Gastroesophageal sphincter (tissue), 4 donors: ENCODE data around the gene THNSL1. TPM values are rescaled to one million over a fixed set of nuclear protein-coding genes. Genes with fewer than 3 reads are reported as not detected.

Experiments
- ATAC-seq: fragments of 150-250 bp; one replicate; pipeline ENCODE4 v1.9.1; 2016; ENCODE audit warnings: mild to moderate bottlenecking, moderate library complexity
- H3K27ac ChIP-seq, 4 donors: fragments of 200-600 bp; sonication (generic) in 3 of 4; 1 replicate in 3 of 4; 2 replicates in 1 of 4; pipeline ENCODE4 v1.5.1; 2016 to 2019
- H3K27me3 ChIP-seq: fragments of 200-600 bp; sonication (generic); one replicate; pipeline ENCODE4 v1.5.1; 2019
- H3K36me3 ChIP-seq, 2 donors: fragments of 200-600 bp; sonication (generic); one replicate each; pipeline ENCODE4 v1.5.1; 2019; ENCODE audit warnings: control low read depth in 1 of 2
- H3K4me1 ChIP-seq, 3 donors: fragments of 200-600 bp; sonication (generic); 1 replicate in 2 of 3; 2 replicates in 1 of 3; pipeline ENCODE4 v1.5.1; 2016 to 2019; ENCODE audit warnings: control low read depth in 2 of 3
- H3K4me3 ChIP-seq, 2 donors: fragments of 200-600 bp; sonication (generic); one replicate each; pipeline ENCODE4 v1.5.1; 2019; ENCODE audit warnings: mild to moderate bottlenecking in 1 of 2, moderate library complexity in 1 of 2
- H3K9me3 ChIP-seq, 3 donors: fragments of 200-600 bp; sonication (generic); one replicate each; pipeline ENCODE4 v1.5.1; 2017 to 2019; ENCODE audit warnings: control low read depth in 2 of 3
- CTCF ChIP-seq, 4 experiments: fragments of 200-600 bp in 2 of 4; fragments of 450-650 bp in 2 of 4; sonication (generic) in 1 of 4; IDR thresholded peaks; one replicate each; pipeline ENCODE4 v1.5.1; 2017 to 2019; ENCODE audit warnings: antibody characterized with exemption in 4 of 4, mild to moderate bottlenecking in 2 of 4, moderate library complexity in 2 of 4
- EP300 ChIP-seq: sonication (generic); formaldehyde crosslinking; IDR thresholded peaks from one replicate; pipeline ENCODE4 v1.6.1; 2017; ENCODE audit warnings: antibody characterized with exemption, mild to moderate bottlenecking
- POLR2A ChIP-seq, 2 donors: fragments of 450-650 bp; IDR thresholded peaks; one replicate each; pipeline ENCODE4 v1.6.1; 2017; ENCODE audit warnings: antibody characterized with exemption in 2 of 2, mild to moderate bottlenecking in 2 of 2, moderate library complexity in 1 of 2
- POLR2AphosphoS5 ChIP-seq: sonication (generic); formaldehyde crosslinking; IDR thresholded peaks from one replicate; pipeline ENCODE4 v1.6.1; 2017; ENCODE audit warnings: antibody characterized with exemption
- WGBS, 2 donors: methylation state at CpG; one replicate each; pipeline ENCODE4 v1.1.5; 2018; ENCODE audit warnings: low coverage in 1 of 2; 5-methylcytosine and 5-hydroxymethylcytosine counted together
- total RNA-seq, 4 donors: library from RNA; depleted of rRNA; stranded (reverse); fragments of >200 nt; gene quantifications; one replicate each; pipeline ENCODE4 v1.1.0, GENCODE V29; 2016

Gene THNSL1
- total RNA-seq, 4 donors from 2014 or later: 0.73 to 2.2 (median 1.3) TPM

DNA sequence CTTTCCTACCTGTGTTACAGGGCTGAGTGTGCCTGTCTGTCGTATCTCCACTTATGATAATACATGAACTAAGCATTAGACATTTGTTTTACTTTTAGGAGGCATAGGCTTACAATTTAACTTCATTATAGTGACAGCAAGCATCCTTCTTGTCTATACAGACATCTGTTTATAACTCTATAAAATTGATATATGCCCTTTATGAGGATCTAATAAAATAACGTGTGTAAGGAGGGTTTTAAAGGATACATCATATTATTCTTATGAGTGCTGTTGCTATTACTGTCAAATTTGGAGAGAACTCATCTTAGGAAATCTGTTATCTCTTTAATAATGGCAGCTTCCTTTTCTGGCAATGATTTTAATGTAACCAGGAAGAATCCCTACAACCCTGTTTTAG lies 21.9 kb downstream of the THNSL1 start:
- Histone ChIP-seq H3K27ac (no peak overlapping the region), H3K4me1 (no peaks in the 10 kb centered on the region), H3K36me3 (no peaks in the 10 kb centered on the region), H3K9me3 (no peaks in the 10 kb centered on the region), H3K27me3 (no peaks in the 10 kb centered on the region), H3K4me3 (no peak overlapping the region)
- no peak for ATAC-seq
- WGBS, 2 donors: 5 to 13% methylated on average over 2 of the region's 2 CpGs
- TF ChIP-seq POLR2A (IDR thresholded peaks at IDR 0.05) (no peak), EP300 (no peak), CTCF (IDR thresholded peaks at IDR 0.05) (no peak), POLR2AphosphoS5 (no peak)

DNA sequence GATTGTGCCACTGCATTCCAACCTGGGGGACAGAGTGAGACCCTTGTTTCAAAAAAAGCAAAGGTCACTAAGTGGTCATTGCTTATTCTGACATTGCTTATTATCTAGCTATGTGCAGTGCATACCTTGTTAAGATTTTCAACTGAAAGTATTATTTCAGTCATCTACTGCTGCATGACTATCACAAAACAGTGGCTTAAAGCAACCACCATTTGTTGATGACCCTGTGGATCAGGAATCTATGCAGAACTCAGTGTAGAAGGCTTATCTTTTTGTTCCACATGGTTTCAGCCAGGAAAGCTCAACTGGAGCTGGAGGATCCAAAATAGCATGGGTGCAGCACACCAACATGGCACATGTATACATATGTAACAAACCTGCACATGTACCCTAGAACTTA lies 23.1 kb downstream of the THNSL1 start:
- Histone ChIP-seq H3K27me3 (no peaks in the 10 kb centered on the region), H3K36me3 (no peaks in the 10 kb centered on the region), H3K4me3 (no peak overlapping the region), H3K4me1 (no peaks in the 10 kb centered on the region), H3K27ac (no peak overlapping the region), H3K9me3 (no peaks in the 10 kb centered on the region)
- no peak for ATAC-seq
- TF ChIP-seq CTCF (IDR thresholded peaks at IDR 0.05) (no peak), EP300 (no peak), POLR2A (IDR thresholded peaks at IDR 0.05) (no peak), POLR2AphosphoS5 (no peak)

GRCh38 chr10:25046641-25047040 lies 30.2 kb downstream of the THNSL1 start:
- no peaks in the 10 kb centered on the region for H3K36me3 ChIP-seq
- ATAC-seq: no peak
- no peaks in the 10 kb centered on the region for H3K9me3 ChIP-seq
- 78% methylated on average over 1 of the region's 1 CpG; no CpG with 5 or more reads in 1 of the 2 donors for WGBS, 2 donors
- TF ChIP-seq POLR2AphosphoS5 (no peak), CTCF (IDR thresholded peaks at IDR 0.05) (no peak), POLR2A (IDR thresholded peaks at IDR 0.05) (no peak), EP300 (no peak)
- H3K27ac ChIP-seq: no peak overlapping the region
- H3K4me1 ChIP-seq: no peaks in the 10 kb centered on the region
- no peak overlapping the region for H3K4me3 ChIP-seq
- no peaks in the 10 kb centered on the region for H3K27me3 ChIP-seq

DNA sequence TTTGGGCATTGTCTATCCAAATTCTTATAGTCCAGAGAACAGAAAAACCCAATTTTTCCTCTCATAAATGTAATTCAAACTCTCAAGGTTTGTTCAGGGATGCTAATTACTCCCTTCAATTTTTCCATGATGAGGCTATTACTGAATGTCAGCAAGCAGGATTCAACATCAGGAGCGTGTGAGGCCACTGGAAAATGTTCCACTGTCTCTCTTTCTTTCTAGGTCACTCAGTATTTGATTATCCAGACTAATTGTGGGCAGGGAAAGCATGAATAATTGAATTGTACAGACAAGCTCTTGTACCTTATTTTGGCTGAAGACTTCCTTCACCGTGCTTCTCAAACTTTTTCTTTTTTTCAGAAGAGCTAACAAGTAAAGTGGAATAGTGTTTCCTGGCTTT lies 30.7 kb downstream of the THNSL1 start:
- H3K36me3 ChIP-seq: no peaks in the 10 kb centered on the region
- TF ChIP-seq EP300: no peak
- TF ChIP-seq POLR2AphosphoS5: no peak
- H3K9me3 ChIP-seq: no peaks in the 10 kb centered on the region
- H3K27ac ChIP-seq: no peak overlapping the region
- H3K4me1 ChIP-seq: no peaks in the 10 kb centered on the region
- H3K4me3 ChIP-seq: no peak overlapping the region
- ATAC-seq: no peak
- no peaks in the 10 kb centered on the region for H3K27me3 ChIP-seq
- 42 to 60% methylated on average over 2 of the region's 2 CpGs for WGBS, 2 donors

DNA sequence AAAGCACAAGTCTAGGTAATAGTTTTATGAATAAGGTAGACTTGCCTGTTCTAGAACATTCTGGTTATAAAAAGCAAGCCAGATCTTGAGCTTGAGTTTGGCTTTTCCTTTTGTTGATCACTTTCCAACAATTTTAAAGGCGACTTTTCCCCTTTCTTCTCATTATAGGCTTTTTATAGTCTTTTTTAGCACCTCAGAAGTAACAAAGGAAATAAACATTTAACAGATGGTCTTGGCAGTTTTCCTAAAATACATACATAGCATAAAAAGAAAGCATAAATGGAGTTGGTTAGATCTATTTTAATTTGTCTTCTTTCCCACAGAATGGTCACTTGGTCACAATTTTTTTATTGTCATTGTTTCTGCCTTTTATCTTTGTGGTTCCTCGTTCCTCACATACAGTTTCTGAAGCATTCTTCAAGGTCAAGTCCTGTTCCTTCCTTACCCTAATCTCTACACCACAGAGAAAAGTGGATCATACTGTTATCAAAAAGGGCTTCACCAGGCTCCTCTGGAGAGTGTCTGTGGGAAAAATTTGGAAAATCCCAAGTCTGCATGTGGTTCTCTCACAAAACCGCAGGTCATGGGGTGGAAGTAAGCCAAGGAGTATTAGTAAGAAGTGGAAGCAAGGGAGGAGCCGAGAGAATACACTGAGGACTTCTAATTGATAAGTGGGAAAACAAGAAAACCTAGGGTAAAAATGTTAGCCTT lies 31.3 kb downstream of the THNSL1 start:
- no peak overlapping the region for H3K27ac ChIP-seq
- no peaks in the 10 kb centered on the region for H3K27me3 ChIP-seq
- H3K9me3 ChIP-seq: no peaks in the 10 kb centered on the region
- ATAC-seq: no peak
- no peak overlapping the region for H3K4me3 ChIP-seq
- 19 to 58% methylated on average over 4 of the region's 4 CpGs for WGBS, 2 donors
- TF ChIP-seq POLR2A (IDR thresholded peaks at IDR 0.05) (no peak), POLR2AphosphoS5 (no peak), CTCF (IDR thresholded peaks at IDR 0.05) (no peak), EP300 (no peak)
- no peaks in the 10 kb centered on the region for H3K36me3 ChIP-seq
- H3K4me1 ChIP-seq: no peaks in the 10 kb centered on the region
